PFSK-1 (cell line): ENCODE measurements around the gene DGLUCY.

Experiments used
- POLR2AphosphoS5 ChIP-seq: IDR thresholded peaks from 2 replicates; pipeline ENCODE4 v1.6.1; 2012; ENCODE audit warnings: low read depth, mild to moderate bottlenecking, control low read depth, low read length, moderate library complexity
- SIN3A ChIP-seq: IDR thresholded peaks from 2 replicates; pipeline ENCODE4 v1.6.1; 2012; ENCODE audit warnings: mild to moderate bottlenecking, low read length, moderate library complexity, borderline replicate concordance; ENCODE audit not compliant: insufficient read depth

DNA sequence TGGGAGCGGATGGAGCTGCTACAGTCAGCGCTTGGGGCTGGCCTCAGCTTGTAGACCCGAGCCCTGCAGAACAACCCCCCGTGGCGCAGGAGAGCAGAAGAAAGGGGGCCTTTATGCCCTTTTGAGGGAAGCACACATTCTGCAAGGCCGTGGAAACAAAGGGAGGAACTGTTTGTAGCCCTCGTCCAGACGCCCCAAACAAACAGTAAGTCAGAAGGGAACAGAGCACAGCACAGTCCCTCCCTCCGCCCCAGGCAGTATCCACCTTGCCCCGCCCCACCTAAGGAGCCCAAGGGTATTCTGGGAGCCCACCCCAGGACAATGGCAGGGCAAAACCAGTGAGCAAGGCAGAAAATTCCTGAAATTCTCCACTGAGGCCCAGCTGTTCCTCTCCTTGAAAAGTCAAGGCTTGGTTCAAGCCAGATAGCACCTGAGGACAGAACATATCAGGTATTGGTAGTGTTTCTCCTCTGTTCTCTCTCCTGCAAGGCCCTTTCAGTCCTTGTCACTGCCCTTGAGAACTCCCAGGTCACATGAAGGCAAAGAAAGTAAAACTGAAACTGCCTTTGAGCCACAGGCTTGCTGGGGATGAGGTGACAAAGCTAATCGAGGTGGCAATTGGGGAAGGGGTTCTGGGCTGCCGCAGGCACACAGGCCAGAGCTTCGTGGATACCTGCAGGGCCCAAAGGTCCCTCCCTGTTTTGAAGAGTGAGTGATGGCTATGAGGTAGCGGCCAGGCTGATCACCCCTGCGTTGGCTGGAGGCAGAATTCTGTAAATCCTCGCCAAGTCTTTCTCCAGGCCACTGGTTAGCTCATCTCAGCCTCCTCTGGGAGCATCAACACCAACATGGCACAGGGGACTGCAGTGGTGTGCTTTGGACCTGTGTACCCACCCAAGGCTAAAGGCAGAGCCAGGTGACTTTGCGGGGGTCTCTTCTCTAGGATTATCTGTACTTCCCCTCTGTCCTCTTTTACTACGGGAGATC, 499 bp downstream of the DGLUCY start:
- TF ChIP-seq SIN3A (no peak; the same call in 1 of the 2 replicates), POLR2AphosphoS5 (0 out of 2 replicates have a peak, but pooled peaks have one; percentile 24)
